ENCODE data around the gene LRRC32.

Gene LRRC32

GRCh38 chr11:76638270-76639197, 32.0 kb downstream of the LRRC32 start:
- Histone ChIP-seq H3K4me3 (ENCODE audit: low read length) (no peak overlapping the region), H3K4me1 (ENCODE audit: insufficient read depth, low read length) (peaks cover 4% of the 10 kb centered on the region), H3K36me3 (ENCODE audit: insufficient read depth, low read length) (no peaks in the 10 kb centered on the region), H3K27me3 (ENCODE audit: insufficient read depth, low read length) (peaks cover 8% of the 10 kb centered on the region), H3K9me3 (ENCODE audit: low read length) (no peaks in the 10 kb centered on the region), H2AFZ (ENCODE audit: low read depth, low read length) (no peak overlapping the region)

- Histone ChIP-seq H3K4me1 (ENCODE audit: insufficient read depth, low read length) (peaks cover 4% of the 10 kb centered on the region), H3K36me3 (ENCODE audit: insufficient read depth, low read length) (no peaks in the 10 kb centered on the region), H3K4me3 (ENCODE audit: low read length) (no peak overlapping the region), H3K9me3 (ENCODE audit: low read length) (no peaks in the 10 kb centered on the region), H2AFZ (ENCODE audit: low read depth, low read length) (no peak overlapping the region), H3K27me3 (ENCODE audit: insufficient read depth, low read length) (peaks cover 8% of the 10 kb centered on the region)
Observed at GRCh38 chr11:76637491-76638269, 32.9 kb downstream of the LRRC32 start.

DNA sequence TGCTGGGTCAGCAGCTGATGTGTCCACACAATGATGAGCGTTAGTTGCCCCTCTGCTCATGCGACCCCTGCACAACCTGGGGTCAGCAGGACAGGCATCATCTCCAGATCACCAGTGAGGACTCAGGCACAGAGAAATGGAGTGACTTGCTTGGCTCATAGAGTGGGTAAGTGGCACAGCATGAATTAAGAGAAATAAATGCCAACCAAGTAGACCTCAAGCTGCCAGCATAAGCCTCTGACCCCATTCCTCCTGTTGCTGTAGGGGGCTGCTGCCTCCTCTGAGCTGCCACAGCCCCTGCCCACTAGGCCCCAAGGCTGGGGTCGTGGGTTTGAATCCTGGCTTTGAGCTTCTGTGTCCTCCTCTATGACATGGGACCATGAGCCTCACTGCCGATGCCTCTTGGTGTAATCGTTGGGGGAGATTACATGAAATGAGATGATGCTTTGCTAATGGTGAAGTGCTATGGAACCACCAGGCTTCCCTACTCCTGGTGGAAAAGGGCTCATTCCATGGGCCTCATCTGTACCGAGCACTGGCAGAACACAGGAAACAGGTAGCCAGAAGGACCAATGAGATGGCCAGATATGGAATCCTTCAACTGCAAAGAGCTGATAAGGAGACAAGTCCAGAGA, 33.6 kb downstream of the LRRC32 start:
- no peak overlapping the region for H2AFZ ChIP-seq (ENCODE audit: low read depth, low read length)
- peaks cover 8% of the 10 kb centered on the region for H3K27me3 ChIP-seq (ENCODE audit: insufficient read depth, low read length)
- peaks cover 4% of the 10 kb centered on the region for H3K4me1 ChIP-seq (ENCODE audit: insufficient read depth, low read length)
- H3K4me3 ChIP-seq (ENCODE audit: low read length) = no peak overlapping the region
- no peaks in the 10 kb centered on the region for H3K36me3 ChIP-seq (ENCODE audit: insufficient read depth, low read length)
- no peaks in the 10 kb centered on the region for H3K9me3 ChIP-seq (ENCODE audit: low read length)

- H2AFZ ChIP-seq (ENCODE audit: low read depth, low read length) = no peak overlapping the region
- no peaks in the 10 kb centered on the region for H3K36me3 ChIP-seq (ENCODE audit: insufficient read depth, low read length)
- no peak overlapping the region for H3K4me3 ChIP-seq (ENCODE audit: low read length)
- peaks cover 8% of the 10 kb centered on the region for H3K27me3 ChIP-seq (ENCODE audit: insufficient read depth, low read length)
- peaks cover 4% of the 10 kb centered on the region for H3K4me1 ChIP-seq (ENCODE audit: insufficient read depth, low read length)
- no peaks in the 10 kb centered on the region for H3K9me3 ChIP-seq (ENCODE audit: low read length)
Observed at GRCh38 chr11:76635991-76636738, 34.4 kb downstream of the LRRC32 start.

- Histone ChIP-seq H3K27me3 (ENCODE audit: insufficient read depth, low read length) (peaks cover 11% of the 10 kb centered on the region), H3K9me3 (ENCODE audit: low read length) (no peaks in the 10 kb centered on the region), H3K4me3 (ENCODE audit: low read length) (no peak overlapping the region), H3K36me3 (ENCODE audit: insufficient read depth, low read length) (no peaks in the 10 kb centered on the region), H2AFZ (ENCODE audit: low read depth, low read length) (no peak overlapping the region), H3K4me1 (ENCODE audit: insufficient read depth, low read length) (no peaks in the 10 kb centered on the region)
Observed at GRCh38 chr11:76634886-76635285, 35.7 kb downstream of the LRRC32 start.

DNA sequence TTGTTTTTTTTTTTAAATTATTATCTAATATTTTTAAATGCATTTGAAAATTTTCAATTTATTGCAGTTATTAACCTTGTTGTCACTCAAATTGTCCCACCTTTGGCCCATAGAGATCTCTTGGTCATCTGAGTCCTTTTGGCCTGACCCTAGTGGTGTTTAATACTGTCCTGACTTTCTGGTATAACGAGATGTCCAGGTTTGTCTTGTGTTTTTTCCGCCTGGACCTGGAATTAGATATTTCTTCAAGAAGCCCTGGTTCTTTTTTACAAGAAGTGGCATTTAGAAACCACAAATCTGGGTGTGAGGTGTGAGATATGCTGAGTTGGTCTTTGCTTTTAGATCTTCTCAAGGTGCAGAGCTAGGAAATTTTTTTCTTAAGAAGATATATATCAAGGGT, 38.1 kb downstream of the LRRC32 start:
- no peaks in the 10 kb centered on the region for H3K9me3 ChIP-seq (ENCODE audit: low read length)
- H3K4me3 ChIP-seq (ENCODE audit: low read length) = no peak overlapping the region
- no peak overlapping the region for H2AFZ ChIP-seq (ENCODE audit: low read depth, low read length)
- peaks cover 11% of the 10 kb centered on the region for H3K27me3 ChIP-seq (ENCODE audit: insufficient read depth, low read length)
- no peaks in the 10 kb centered on the region for H3K4me1 ChIP-seq (ENCODE audit: insufficient read depth, low read length)
- no peaks in the 10 kb centered on the region for H3K36me3 ChIP-seq (ENCODE audit: insufficient read depth, low read length)

- no peaks in the 10 kb centered on the region for H3K9me3 ChIP-seq (ENCODE audit: low read length)
- no peak overlapping the region for H2AFZ ChIP-seq (ENCODE audit: low read depth, low read length)
- no peak overlapping the region for H3K4me3 ChIP-seq (ENCODE audit: low read length)
- H3K27me3 ChIP-seq (ENCODE audit: insufficient read depth, low read length) = peaks cover 11% of the 10 kb centered on the region
- H3K36me3 ChIP-seq (ENCODE audit: insufficient read depth, low read length) = no peaks in the 10 kb centered on the region
- H3K4me1 ChIP-seq (ENCODE audit: insufficient read depth, low read length) = no peaks in the 10 kb centered on the region
Observed at GRCh38 chr11:76631566-76632308, 38.8 kb downstream of the LRRC32 start.

DNA sequence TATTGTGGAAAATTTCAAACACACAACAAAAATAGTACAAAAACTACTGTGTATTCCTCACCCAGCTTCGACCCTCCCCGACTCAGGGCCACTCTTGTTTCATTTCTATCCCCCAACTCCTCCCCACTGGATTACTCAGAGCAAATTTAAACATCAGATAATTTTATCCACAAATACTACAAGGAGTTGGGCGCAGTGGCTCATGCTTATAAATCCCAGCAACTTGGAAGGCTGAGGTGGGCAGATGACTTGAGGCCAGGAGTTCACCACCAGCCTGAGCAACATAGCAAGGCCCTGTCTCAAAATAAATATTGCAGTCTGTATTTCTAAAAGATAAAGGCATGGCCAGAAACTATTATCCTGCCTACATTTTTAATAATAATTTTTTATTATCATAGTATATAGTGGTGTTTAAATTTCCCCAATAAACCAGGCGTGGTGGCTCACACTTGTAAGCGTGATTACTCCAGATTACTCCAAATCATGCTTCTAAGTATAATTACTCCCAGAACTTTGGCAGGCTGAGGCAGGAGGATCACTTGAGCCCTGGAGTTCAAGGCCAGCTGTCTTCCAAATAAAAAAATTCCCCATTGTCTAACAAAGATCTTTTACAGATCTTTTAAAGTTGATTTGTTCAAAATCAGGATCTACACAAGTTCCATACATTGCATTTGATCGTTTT, 39.8 kb downstream of the LRRC32 start:
- no peaks in the 10 kb centered on the region for H3K36me3 ChIP-seq (ENCODE audit: insufficient read depth, low read length)
- H3K27me3 ChIP-seq (ENCODE audit: insufficient read depth, low read length) = peaks cover 10% of the 10 kb centered on the region
- no peaks in the 10 kb centered on the region for H3K9me3 ChIP-seq (ENCODE audit: low read length)
- H2AFZ ChIP-seq (ENCODE audit: low read depth, low read length) = no peak overlapping the region
- H3K4me3 ChIP-seq (ENCODE audit: low read length) = no peak overlapping the region
- no peaks in the 10 kb centered on the region for H3K4me1 ChIP-seq (ENCODE audit: insufficient read depth, low read length)

GRCh38 chr11:76629853-76630599, 40.5 kb downstream of the LRRC32 start:
- Histone ChIP-seq H3K36me3 (ENCODE audit: insufficient read depth, low read length) (no peaks in the 10 kb centered on the region), H3K4me1 (ENCODE audit: insufficient read depth, low read length) (no peaks in the 10 kb centered on the region), H3K9me3 (ENCODE audit: low read length) (no peaks in the 10 kb centered on the region), H3K27me3 (ENCODE audit: insufficient read depth, low read length) (peaks cover 4% of the 10 kb centered on the region), H3K4me3 (ENCODE audit: low read length) (no peak overlapping the region), H2AFZ (ENCODE audit: low read depth, low read length) (no peak overlapping the region)

GRCh38 chr11:76629116-76629852, 41.3 kb downstream of the LRRC32 start:
- no peak overlapping the region for H3K4me3 ChIP-seq (ENCODE audit: low read length)
- peaks cover 2% of the 10 kb centered on the region for H3K27me3 ChIP-seq (ENCODE audit: insufficient read depth, low read length)
- H2AFZ ChIP-seq (ENCODE audit: low read depth, low read length) = no peak overlapping the region
- no peaks in the 10 kb centered on the region for H3K36me3 ChIP-seq (ENCODE audit: insufficient read depth, low read length)
- H3K4me1 ChIP-seq (ENCODE audit: insufficient read depth, low read length) = no peaks in the 10 kb centered on the region
- no peaks in the 10 kb centered on the region for H3K9me3 ChIP-seq (ENCODE audit: low read length)
